H1 (cell line): Measurements from ENCODE around the gene NCAPD2. TPM values are rescaled to one million over a fixed set of nuclear protein-coding genes. Genes with fewer than 3 reads are reported as not detected.

Experiments
- EGR1 ChIP-seq: IDR thresholded peaks from 2 replicates; pipeline ENCODE4 v1.6.1; 2011; ENCODE audit warnings: low read depth, low read length, borderline replicate concordance
- NANOG ChIP-seq: IDR thresholded peaks from 2 replicates; pipeline ENCODE4 v1.6.1; 2011; ENCODE audit warnings: low read length, low read depth, mild to moderate bottlenecking, inconsistent platforms; ENCODE audit not compliant: insufficient read depth, poor library complexity, severe bottlenecking
- RAD21 ChIP-seq, 2 experiments: IDR thresholded peaks in 1 of 2; conservative IDR thresholded peaks in 1 of 2; 2 replicates each; pipeline ENCODE4 v1.6.1; 2011; ENCODE audit warnings: low read depth in 2 of 2, low read length in 2 of 2, improper control_type of control experiment in 1 of 2, inconsistent platforms in 1 of 2, mild to moderate bottlenecking in 1 of 2, moderate library complexity in 1 of 2
- polyA plus RNA-seq, 7 experiments: library from polyadenylated mRNA; depleted of rRNA in 3 of 7; stranded (reverse) in 5 of 7; unstranded in 2 of 7; fragments of >200 nt in 5 of 7; fragments of 200-250 nt in 2 of 7; gene quantifications; 1 replicate in 5 of 7; 2 replicates in 1 of 7; 4 replicates in 1 of 7; pipeline versions ENCODE4 v1.2.1 to v1.2.3, GENCODE V29; 2011 to 2013; ENCODE audit warnings: missing spikeins in 2 of 7, mixed read lengths in 2 of 7
- total RNA-seq: library from RNA; stranded (reverse); fragmentation: NEBNext Ultra II Directional; extraction: Animal tissue kit (Norgen Biotek cat#: 25700); gene quantifications from 2 replicates; pipeline ENCODE4 v1.2.1, GENCODE V29; 2021

NCAPD2 gene
- total and polyA plus RNA-seq, 2 of the 8 experiments (the other 6 are each of a cell fraction or from before 2014, with no cell fraction given), result 55.8 to 132 TPM

DNA sequence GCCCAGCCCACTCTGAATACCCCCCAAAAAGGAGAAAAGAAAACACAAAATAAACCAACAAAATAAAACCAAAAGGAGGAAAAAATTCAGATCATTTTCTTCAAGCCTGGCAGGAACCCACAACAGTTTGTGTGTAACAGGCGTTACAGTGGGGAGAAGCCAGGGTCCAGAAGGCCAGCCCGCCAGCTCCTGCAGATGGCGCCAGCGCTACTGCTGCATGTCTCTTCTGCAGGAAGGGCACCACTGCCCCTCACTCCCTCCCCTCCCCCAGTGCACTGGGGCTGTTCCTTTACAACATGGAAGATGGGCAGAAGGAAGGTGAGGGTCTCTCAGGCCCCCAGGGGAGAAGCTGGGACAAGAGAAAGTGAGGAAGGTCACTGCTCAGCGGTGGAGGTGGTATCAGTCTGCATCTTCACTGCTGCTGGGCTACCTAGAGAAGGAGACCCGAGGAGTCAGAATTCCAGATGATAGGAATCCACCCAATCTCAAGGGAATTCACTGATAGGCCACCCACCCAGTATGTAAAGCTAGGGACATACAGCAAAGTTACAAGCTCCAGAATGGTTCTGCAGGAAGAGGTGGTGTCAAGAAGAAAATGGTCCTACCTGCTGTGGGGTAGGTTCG is 76.5 kb downstream of the NCAPD2 start (continued):
- TF ChIP-seq RAD21 (IDR thresholded peaks at IDR 0.05 in 1 of 2, conservative IDR thresholded peaks at IDR 0.05 in 1 of 2; ENCODE audit: low read depth in 2 of 2, low read length in 2 of 2) (peak; percentile 32 to 45; a peak in 3 of 4 replicates), NANOG (no peak), EGR1 (no peak)
